Sigmoid colon (tissue), 4 donors: ENCODE data around the gene HYKK.

ENCODE experiments used
- CTCF ChIP-seq, 4 experiments: fragments of 450-650 bp in 3 of 4; fragments of 200-600 bp in 1 of 4; IDR thresholded peaks; one replicate each; pipeline ENCODE4 v1.5.1; 2016 to 2019; ENCODE audit warnings: antibody characterized with exemption in 4 of 4, mild to moderate bottlenecking in 3 of 4, moderate library complexity in 2 of 4
- EP300 ChIP-seq, 4 donors: sonication (generic); formaldehyde crosslinking; IDR thresholded peaks; one replicate each; pipeline ENCODE4 v1.6.1; 2017; ENCODE audit warnings: antibody characterized with exemption in 4 of 4
- POLR2A ChIP-seq, 2 donors: fragments of 450-650 bp; IDR thresholded peaks; one replicate each; pipeline ENCODE4 v1.6.1; 2016; ENCODE audit warnings: antibody characterized with exemption in 2 of 2, mild to moderate bottlenecking in 2 of 2, moderate library complexity in 2 of 2
- POLR2AphosphoS5 ChIP-seq, 4 donors: sonication (generic); formaldehyde crosslinking; IDR thresholded peaks; one replicate each; pipeline ENCODE4 v1.6.1; 2017; ENCODE audit warnings: antibody characterized with exemption in 4 of 4

- TF ChIP-seq CTCF (IDR thresholded peaks at IDR 0.05) (no peak), POLR2AphosphoS5 (IDR thresholded peaks at IDR 0.05) (no peak), POLR2A (IDR thresholded peaks at IDR 0.05) (no peak), EP300 (IDR thresholded peaks at IDR 0.05) (no peak)
These were observed 27.7 kb upstream of the HYKK start for GRCh38 chr15:78479650-78480049.
